GM18526 (cell line): ENCODE measurements around the gene GPX7.

Experiments used
- POLR2A ChIP-seq: IDR thresholded peaks from 3 replicates; pipeline ENCODE4 v1.6.1; 2011; ENCODE audit not compliant: insufficient read length; ENCODE audit errors: extremely low read depth

Gene GPX7

GRCh38 chr1:52601991-52602855, at the start of gene GPX7:
Gene GPX7, plus strand, starts transcription at chr1:52602371. Its CDS starts 39 bp downstream, at chr1:52602410.
- TF ChIP-seq POLR2A = no peak

DNA sequence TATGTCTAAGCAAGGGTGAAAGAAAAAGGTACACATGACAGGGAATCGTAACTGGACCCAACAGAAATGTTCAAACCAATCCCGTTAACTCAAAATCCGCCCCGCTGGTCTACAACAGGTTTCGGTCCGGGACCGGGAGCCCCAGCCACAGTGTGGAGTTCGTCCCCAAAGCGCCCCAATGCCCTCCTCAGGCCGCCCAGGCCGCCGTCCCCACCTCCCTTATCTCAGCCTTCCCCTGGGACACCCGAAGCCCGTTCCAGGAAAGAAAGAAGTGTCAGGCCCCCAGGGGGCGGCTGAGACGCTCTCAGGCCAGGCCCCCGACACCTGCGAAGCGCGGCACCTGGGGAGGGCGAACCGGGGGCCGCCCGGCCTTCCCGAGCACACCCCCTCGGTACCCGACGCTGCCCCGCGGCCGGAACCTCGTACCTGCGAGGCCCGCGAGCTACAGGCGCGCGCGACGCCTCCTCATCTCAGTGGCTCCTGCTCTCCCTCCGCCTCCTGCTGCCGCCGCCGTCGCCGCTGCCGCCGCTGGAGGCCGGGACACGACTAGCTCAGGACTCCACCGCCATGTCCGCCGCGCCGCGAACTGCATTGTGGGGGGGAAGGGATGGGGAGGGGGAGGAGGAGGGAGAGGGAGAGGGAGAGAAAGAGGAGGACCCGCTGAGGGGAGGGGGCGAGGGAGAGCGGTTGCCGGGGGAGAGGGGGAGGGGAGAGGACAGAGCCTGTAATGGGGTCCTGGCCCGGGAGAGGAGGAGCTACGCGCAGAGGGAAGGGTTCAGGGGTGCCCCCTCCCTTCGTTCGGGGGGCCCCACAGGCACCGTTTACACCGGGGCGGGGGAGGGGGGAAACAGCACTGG, 49.4 kb upstream of the GPX7 start, which contains the start of gene TUT4:
Gene TUT4, minus strand, starts transcription at position 588 of the 857 bp plus-strand sequence. CDS start 26,812 bp downstream, outside the sequence.
- peak; percentile 31 for TF ChIP-seq POLR2A

GRCh38 chr1:52553362-52554266, 48.6 kb upstream of the GPX7 start:
- TF ChIP-seq POLR2A = peak; percentile 53

GRCh38 chr1:52554267-52554640, 47.9 kb upstream of the GPX7 start:
- no peak for TF ChIP-seq POLR2A

DNA sequence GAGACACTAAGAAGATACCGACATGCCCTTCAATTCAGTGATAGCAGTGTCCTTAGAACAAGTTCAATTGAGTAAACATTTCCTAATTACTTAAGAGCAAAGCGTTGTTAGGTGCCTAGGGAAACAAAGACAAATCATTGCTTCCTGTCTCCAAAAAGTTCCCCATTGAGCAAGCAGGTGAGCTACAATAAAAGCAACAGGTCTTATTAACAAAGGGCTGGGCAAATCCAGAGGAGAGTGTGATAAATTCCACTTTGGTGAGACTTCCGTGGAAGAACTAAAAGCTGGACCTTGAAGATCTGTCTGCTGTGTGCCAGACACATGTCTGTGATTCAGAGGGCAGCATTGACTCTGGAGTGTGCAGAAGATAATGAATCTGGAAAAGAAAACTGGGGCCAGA, 47.4 kb upstream of the GPX7 start:
- no peak for TF ChIP-seq POLR2A

DNA sequence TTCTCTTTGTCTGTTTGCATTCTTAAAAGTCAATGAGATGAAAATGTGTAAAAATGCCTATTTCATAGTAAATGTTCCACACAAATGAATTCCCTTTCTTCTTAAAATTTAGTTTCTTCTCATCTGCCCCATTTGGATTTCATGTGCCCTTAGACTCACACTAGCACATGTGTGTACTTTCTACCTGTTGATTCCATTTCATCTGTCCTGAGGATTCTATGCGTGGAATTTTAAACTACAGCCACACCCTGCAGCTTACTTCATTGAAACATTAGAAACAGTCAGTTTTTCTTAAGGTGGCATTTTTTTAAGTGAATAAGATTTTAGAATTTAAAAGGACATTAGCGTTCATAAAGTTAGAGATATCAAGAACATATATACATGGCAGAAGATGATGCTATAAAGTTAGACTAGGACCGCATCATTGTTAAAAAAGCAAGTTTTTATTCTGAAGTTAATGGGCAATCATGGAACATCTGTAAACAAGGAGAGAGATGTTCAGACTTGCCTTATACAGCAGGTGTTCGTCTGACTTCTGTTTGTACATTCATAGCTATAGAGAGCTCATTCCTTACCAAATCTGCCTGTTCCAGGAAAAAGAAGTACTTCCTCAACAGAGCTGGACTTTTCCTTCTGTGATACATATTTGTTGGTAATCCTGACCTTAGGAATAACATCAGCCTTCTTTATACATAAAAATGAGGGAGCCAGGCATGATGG, 45.4 kb upstream of the GPX7 start:
- TF ChIP-seq POLR2A = no peak

DNA sequence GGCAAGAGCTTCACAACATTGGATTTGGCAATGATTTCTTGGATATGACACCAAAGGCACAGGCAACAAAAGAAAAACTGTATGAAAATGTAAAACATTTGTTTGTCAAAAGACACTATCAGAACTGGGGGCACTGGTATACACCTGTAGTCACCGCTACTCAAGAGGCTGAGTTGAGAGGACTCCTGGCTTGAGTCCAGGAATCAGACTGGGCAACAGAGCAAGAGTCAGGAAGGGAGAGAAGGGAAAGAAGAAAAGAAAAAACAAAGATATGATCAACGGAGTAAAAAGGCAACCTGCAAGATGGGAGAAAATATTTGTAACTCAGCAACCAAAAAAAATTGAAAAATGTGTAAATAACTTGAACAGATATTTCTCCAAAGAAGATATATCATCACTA, 43.2 kb upstream of the GPX7 start:
- no peak for TF ChIP-seq POLR2A

DNA sequence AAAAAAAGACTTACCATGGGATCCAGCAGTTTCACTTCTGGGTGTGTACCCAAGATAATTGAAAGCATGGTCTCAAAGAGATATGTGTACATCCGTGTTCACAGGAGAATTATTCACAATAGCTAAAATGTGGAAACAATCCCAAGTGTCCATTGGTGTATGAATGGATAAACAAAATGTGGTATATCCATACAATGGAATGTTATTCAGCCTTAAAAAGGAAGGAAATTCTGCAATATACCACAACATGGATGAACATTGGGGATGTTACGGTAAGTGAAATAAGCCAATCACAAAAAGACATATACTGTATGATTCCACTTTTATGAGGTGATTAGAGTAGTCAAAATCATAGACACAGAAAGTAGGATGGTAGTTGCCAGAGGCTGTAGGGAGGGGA, 42.3 kb upstream of the GPX7 start:
- TF ChIP-seq POLR2A = no peak

GRCh38 chr1:52562766-52563165, 39.4 kb upstream of the GPX7 start:
- TF ChIP-seq POLR2A = no peak

DNA sequence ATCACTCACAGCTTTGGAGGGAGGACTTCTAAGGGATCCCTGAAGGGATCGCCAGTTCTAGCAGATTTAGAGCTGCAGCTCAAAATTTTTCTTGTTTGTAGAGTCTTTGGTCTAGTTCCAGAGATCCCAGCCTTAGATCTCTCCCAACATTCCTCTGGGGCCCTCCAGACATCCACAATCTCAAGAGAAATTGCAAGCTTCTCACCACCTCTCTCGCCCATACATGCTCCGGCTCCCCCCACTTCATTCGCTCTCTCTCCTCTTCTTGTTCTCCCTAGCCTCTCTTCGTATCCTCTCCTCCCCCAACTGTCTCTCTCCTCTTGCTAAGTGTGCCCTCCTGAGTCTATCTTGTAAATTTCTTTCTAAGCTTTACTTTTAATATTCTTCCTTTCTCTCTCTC, 34.2 kb upstream of the GPX7 start:
- no peak for TF ChIP-seq POLR2A

DNA sequence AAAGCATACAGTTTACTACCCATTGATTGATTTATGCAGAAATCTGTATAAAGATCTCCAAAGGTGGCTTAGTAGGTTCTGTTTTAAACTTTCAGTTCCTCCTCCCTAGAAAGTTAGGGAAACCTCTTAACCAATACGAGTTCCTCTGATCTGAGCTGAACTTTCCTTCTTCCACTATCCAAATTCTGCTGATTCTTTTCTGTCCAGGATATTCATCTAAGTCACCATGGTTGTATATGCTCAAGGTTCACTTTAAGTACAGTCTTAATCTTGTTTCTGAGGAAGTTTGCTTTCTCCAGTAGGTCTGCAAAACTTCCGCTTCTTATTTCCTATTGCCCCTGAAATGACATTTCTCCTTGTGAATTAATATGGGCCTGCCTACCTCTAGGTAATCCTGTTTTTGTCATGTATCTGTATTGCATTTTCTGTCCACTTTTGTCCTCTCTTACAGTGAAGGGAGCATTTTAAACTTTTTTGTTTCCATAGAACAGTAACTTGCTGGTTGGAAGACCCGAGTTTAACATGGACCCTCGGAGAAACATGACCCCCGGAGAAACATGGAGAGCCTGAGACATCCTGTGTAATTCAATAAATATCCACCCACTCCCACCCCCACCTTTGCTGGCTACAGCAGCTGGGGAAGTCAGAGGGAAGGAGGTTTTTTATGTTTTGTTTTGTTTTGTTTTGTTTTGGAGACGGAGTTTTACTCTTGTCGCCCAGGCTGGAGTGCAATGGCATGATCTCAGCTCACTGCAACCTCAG, 32.5 kb upstream of the GPX7 start:
- TF ChIP-seq POLR2A = no peak

DNA sequence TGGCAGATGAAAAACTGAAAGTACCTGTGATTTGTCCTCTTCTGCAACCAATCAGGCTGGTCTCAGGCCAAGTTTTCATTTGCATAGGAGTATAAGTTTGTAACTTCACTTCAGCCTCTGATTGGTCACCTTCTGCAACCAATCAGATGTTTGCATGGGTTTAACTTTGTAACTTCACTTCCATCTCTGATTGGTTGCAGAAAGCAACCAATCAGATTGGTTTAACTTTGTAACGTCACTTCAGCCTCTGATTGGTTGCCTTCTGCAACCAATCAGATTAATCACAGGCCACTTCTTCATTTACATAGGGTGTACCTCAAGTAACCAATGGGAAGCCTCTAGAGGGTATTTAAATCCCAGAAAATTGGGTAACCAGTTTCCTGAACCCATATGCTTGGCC, 30.4 kb upstream of the GPX7 start:
- no peak for TF ChIP-seq POLR2A

- TF ChIP-seq POLR2A = no peak
Measured at GRCh38 chr1:52572387-52572786, 29.8 kb upstream of the GPX7 start.

- no peak for TF ChIP-seq POLR2A
Measured at GRCh38 chr1:52574594-52574993, 27.6 kb upstream of the GPX7 start.
